ENCODE results near the gene RENBP.

GRCh38 chrX:153947009-153947769 is 2.7 kb upstream of the RENBP start:
- TF ChIP-seq CTCF (IDR thresholded peaks at IDR 0.05), result peak; percentile 68 to 84 (median 77)
- no peak for TF ChIP-seq POLR2A (IDR thresholded peaks at IDR 0.05)
